Subcutaneous adipose tissue (tissue), 4 donors: ENCODE measurements around the gene BLID. TPM values are rescaled to one million over a fixed set of nuclear protein-coding genes. Genes with fewer than 3 reads are reported as not detected.

Source experiments
- total RNA-seq, 4 donors: library from RNA; depleted of rRNA; stranded (reverse); fragments of >200 nt; gene quantifications; one replicate each; pipeline ENCODE4 v1.1.0, GENCODE V29; 2016
- TF ChIP-seq, protein P1 (sequence below): fragments of 450-650 bp; IDR thresholded peaks from one replicate; pipeline ENCODE4 v1.5.1; 2016; ENCODE audit warnings: low read depth, mild to moderate bottlenecking, control low read depth, antibody characterized with exemption, moderate library complexity

BLID gene
- total RNA-seq, 4 donors from 2014 or later = 0.66 to 1.5 (median 0.98) TPM; not detected in 1

DNA sequence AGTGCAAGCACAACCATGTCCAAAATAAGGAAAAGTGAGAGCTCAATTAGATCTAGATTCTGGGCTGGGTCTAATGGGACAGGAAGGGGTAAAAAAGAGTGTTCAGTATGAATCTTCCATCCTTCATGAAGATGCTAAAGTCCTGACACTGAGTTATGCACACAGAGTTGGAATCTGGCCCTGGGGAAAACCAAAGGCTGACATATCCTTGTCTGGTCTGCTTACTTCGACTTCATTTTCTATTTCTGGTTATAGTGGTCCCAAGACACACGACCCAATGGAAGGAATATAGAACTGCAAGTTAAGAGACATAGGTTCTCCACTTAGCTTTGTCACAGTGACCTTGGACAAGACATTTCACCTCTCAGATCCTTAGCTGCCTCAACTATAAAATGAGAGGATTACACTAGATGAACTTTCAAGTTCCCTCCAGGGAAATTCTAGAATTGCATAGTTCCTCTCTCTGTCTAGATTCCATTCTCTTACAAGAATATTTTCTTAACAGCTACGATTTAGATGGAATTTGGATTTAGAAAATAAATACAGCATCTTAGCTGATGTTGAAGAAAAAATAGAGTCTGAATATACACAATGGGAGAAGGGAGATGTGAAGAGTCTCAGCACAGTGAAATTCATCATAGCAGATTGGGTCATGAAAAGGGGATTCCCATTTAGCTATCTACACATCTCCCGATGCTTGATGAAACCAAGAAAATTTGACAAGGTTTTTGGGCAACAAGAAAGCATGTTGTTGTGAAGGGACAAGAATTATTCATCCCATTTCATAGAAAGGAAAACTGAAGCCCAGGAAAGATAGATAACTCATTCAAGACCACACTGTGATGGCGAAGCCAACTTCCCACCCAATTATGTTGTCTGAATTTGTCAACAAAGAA lies 3.3 kb downstream of the BLID start:
- TF ChIP-seq, protein P1, sequence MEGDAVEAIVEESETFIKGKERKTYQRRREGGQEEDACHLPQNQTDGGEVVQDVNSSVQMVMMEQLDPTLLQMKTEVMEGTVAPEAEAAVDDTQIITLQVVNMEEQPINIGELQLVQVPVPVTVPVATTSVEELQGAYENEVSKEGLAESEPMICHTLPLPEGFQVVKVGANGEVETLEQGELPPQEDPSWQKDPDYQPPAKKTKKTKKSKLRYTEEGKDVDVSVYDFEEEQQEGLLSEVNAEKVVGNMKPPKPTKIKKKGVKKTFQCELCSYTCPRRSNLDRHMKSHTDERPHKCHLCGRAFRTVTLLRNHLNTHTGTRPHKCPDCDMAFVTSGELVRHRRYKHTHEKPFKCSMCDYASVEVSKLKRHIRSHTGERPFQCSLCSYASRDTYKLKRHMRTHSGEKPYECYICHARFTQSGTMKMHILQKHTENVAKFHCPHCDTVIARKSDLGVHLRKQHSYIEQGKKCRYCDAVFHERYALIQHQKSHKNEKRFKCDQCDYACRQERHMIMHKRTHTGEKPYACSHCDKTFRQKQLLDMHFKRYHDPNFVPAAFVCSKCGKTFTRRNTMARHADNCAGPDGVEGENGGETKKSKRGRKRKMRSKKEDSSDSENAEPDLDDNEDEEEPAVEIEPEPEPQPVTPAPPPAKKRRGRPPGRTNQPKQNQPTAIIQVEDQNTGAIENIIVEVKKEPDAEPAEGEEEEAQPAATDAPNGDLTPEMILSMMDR = no peak

DNA sequence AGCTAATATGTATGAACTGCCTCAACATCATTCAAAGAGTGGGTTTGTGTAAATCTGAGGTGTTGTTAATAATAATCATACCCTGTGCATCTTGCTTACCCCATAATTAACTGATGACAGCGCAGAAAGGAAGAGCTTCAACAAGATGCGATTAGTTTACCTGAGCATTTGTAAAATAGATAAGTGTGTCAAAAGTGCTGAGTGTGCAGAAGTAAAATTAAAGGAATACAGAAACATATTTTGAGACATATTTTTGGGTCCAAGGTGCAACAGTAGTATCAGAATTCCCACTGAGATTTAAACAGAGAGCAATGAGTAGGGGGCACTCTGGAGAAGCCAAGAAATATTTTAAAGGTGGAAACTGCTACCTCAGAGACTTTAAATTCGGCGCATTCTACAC lies 6.1 kb downstream of the BLID start:
- TF ChIP-seq, protein P1 = no peak

DNA sequence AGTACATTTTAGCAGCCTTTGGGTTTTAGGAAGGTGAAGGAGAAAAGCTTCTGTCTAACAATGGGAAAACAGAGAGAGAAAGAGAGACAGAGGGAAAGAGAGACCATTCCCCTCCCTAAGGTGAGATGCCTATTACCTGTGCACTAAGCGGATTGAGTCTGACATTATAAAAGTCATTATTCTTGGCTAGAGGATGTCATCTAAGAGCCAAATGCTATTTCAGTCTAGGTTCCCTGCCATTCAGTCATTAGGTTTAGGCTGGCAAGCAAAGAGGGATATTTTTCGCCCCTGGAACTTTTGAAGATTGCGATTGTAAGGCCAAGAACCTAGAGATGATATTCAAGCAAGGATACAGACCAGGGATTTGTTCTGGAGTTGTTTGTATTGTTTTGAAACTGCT lies 7.2 kb downstream of the BLID start:
- TF ChIP-seq, protein P1 = no peak

DNA sequence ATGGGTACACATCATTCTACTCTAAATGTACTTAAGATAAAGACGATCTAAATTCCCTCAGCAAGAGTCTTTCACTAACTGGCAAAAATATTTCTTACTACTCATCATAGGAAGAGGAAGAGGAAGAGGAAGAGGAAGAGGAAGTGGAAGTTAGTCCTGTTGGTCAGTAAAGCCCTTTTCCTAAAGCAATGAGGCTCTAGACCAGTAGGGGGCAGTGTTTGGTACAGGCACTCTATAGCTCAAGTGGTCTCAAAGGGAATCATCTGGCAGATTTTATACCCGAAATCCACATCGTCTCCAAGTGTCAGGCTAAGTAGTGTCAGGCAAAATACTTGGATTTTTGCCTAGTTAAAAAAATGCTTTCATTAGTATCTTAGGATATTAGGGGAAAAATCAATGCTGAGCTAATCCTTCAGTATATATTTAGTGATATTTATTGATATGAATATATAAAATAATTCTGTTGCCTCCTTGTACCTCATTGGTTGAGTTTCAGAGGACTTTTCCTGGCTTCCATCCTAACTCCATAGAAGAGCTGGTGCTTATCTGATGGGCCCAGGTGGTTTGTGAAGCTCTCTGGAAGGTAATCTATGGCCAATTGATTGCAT lies 7.7 kb downstream of the BLID start:
- TF ChIP-seq, protein P1 = no peak

DNA sequence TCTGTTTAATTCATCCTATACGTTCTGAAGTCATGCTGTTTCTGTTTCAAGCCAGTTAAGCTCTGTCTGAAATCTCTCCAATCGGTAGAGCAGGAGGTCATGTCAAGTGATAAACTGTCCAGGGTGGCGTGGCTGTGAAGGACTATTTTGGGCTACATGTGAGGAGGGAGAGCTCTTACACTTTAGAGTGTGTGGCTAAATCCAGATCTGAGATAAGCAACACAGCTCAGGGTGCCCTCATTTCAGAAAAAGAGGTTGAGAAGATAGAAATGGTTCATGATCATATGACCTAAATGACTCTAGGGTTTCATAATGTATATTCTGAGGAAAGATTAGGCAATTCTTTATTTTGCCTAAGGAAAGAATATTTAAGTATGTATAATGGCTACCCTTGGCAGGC lies 8.4 kb downstream of the BLID start:
- TF ChIP-seq, protein P1 = no peak

DNA sequence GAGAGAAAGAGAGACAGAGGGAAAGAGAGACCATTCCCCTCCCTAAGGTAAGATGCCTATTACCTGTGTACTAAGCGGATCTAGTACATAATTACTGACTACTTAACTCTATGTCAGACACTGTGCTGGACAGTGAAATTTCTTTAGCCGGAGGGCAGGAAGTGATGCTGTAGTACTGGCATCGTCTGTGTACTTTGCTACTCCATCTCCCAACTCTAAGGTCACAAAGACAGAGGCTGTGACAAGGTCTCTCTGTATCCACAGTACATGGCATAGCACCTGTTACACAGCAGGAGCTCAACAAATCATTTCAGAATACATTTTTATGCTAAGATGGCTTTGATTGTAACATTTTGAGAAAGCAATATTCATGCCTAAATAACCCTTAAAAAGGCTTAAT lies 9.0 kb downstream of the BLID start:
- TF ChIP-seq, protein P1 = no peak

DNA sequence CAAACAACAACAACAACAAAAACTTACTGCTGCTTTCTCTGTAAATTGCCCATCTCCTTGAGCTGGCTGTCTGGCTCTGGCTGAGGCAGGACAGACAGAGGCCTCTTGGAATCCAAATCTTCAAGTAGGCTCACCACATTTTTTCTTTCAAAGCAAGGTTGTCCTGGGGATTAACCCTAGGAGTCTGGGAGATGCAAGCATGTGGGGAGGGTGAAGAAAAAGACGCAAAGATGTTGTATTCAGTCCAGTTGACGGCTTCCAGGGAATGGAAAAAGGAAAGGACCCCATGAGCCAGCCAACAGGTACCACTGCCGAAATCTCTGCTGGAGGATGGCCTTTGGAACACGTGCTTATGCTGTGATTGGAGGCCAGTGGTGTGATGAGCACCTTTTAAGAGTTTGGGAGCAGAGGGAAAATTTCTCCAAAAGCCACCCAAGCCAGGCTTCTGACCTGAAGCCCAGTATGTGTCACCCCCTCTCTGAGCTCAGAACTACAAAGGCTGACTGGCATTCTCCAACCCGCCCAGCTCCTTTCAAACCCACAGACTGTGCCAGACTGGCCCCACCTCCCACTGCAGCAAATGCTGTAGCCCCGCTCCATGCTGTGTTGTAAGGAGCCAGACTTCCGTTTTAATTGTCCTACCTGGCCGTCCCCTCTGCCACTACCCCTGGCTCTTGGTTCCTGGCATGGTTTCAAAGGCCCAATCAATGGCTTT lies 10.8 kb downstream of the BLID start:
- TF ChIP-seq, protein P1 = no peak
